ENCODE data around the gene SLC7A1. TPM values are rescaled to one million over a fixed set of nuclear protein-coding genes. Genes with fewer than 3 reads are reported as not detected.

The SLC7A1 gene
- polyA plus RNA-seq, 2 of the 4 experiments (the other 2 are of a cell fraction): 19.9 to 24.8 TPM

DNA sequence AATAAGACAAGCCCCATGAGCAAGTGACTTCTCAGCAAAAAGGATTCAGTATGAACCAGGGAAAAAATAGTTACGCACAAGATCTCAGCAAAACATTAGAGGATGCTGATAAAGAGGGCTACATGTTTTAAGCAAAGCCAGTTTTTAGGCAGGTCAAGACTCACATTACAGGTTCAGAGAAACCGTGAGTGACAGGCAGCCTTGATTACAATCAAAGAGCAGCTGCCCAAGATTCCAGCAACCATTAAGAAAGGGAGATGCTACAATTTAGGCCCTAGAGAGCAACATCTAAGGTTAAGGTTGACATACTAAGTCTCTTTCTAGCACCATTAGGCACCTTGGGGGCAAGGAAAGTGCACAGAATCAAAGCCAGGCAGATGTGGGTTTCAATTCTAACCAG, 2.8 kb upstream of the SLC7A1 start:
- 73% methylated on average over 2 of the region's 2 CpGs for WGBS (ENCODE audit: missing lambda C conversion rate)
- Histone ChIP-seq H3K4me3 (no peak overlapping the region), H3K4me2 (no peak overlapping the region), H3K9me3 (no peaks in the 10 kb centered on the region), H3K4me1 (peaks cover 10% of the 10 kb centered on the region; the same call in 2 of the 3 replicates), H3K27ac (no peak overlapping the region)
- ChIA-PET CTCF (no interaction called here), POLR2A (no interaction called here)
- ATAC-seq (no peak), DNase-seq (ENCODE audit: low read depth in 1 of 2, low spot score in 1 of 2) (no peak), FAIRE-seq (no peak)
- TF ChIP-seq TP53 (CRISPR knock-in tag; IDR thresholded peaks at IDR 0.05) (no peak), BHLHE40 (IDR thresholded peaks at IDR 0.05; ENCODE audit: low read depth, low read length) (no peak), RNF2 (IDR thresholded peaks at IDR 0.05; ENCODE audit: borderline replicate concordance, low read depth) (no peak), ZNF302 (CRISPR knock-in tag; IDR thresholded peaks at IDR 0.05) (no peak), FOSL2 (IDR thresholded peaks at IDR 0.05) (no peak), FOSL2 (CRISPR knock-in tag; IDR thresholded peaks at IDR 0.05) (no peak), FOSB (CRISPR knock-in tag; IDR thresholded peaks at IDR 0.05) (no peak), MAZ (IDR thresholded peaks at IDR 0.05; ENCODE audit: borderline replicate concordance, low read depth, low read length) (no peak), HOXB5 (CRISPR knock-in tag; IDR thresholded peaks at IDR 0.05) (no peak), ZC3H11A (IDR thresholded peaks at IDR 0.05) (no peak), POLR2A (IDR thresholded peaks at IDR 0.05; ENCODE audit: low read length) (no peak), EP300 (IDR thresholded peaks at IDR 0.05) (no peak), KDM5A (IDR thresholded peaks at IDR 0.05) (no peak), MYC (IDR thresholded peaks at IDR 0.05; ENCODE audit: borderline replicate concordance, low read length) (no peak), RARB (CRISPR knock-in tag; IDR thresholded peaks at IDR 0.05) (no peak), EHF (CRISPR knock-in tag; IDR thresholded peaks at IDR 0.05) (no peak)
- TF ChIP-seq, protein P1, sequence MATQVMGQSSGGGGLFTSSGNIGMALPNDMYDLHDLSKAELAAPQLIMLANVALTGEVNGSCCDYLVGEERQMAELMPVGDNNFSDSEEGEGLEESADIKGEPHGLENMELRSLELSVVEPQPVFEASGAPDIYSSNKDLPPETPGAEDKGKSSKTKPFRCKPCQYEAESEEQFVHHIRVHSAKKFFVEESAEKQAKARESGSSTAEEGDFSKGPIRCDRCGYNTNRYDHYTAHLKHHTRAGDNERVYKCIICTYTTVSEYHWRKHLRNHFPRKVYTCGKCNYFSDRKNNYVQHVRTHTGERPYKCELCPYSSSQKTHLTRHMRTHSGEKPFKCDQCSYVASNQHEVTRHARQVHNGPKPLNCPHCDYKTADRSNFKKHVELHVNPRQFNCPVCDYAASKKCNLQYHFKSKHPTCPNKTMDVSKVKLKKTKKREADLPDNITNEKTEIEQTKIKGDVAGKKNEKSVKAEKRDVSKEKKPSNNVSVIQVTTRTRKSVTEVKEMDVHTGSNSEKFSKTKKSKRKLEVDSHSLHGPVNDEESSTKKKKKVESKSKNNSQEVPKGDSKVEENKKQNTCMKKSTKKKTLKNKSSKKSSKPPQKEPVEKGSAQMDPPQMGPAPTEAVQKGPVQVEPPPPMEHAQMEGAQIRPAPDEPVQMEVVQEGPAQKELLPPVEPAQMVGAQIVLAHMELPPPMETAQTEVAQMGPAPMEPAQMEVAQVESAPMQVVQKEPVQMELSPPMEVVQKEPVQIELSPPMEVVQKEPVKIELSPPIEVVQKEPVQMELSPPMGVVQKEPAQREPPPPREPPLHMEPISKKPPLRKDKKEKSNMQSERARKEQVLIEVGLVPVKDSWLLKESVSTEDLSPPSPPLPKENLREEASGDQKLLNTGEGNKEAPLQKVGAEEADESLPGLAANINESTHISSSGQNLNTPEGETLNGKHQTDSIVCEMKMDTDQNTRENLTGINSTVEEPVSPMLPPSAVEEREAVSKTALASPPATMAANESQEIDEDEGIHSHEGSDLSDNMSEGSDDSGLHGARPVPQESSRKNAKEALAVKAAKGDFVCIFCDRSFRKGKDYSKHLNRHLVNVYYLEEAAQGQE (IDR thresholded peaks at IDR 0.05): no peak
- TF ChIP-seq, protein P2, sequence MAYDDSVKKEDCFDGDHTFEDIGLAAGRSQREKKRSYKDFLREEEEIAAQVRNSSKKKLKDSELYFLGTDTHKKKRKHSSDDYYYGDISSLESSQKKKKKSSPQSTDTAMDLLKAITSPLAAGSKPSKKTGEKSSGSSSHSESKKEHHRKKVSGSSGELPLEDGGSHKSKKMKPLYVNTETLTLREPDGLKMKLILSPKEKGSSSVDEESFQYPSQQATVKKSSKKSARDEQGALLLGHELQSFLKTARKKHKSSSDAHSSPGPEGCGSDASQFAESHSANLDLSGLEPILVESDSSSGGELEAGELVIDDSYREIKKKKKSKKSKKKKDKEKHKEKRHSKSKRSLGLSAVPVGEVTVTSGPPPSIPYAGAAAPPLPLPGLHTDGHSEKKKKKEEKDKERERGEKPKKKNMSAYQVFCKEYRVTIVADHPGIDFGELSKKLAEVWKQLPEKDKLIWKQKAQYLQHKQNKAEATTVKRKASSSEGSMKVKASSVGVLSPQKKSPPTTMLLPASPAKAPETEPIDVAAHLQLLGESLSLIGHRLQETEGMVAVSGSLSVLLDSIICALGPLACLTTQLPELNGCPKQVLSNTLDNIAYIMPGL (CRISPR knock-in tag; IDR thresholded peaks at IDR 0.05; ENCODE audit: borderline replicate concordance): no peak

DNA sequence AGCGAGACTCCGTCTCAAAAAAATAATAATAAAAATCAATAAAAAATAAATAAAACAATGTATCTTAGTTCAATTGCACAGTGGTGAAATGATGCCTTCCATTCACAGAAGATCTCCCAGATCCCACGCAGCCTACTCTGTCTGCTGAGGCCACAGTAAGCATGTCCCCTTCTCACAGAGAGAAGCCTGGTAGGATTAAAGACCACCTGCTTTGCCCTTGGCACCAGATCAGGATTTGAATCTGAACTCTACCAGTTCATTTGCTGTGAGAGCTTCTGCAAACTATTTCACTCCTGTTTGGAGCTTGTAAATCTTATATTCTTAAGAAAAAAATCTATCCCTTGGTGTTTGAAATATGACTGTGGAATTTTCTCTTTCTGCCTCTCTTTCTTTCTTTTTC, 2.2 kb upstream of the SLC7A1 start:
- no peak for DNase-seq (ENCODE audit: low read depth in 1 of 2, low spot score in 1 of 2)
- POLR2A ChIA-PET: no interaction called here
- no peaks in the 10 kb centered on the region for H3K9me3 ChIP-seq
- CTCF ChIA-PET: no interaction called here
- H3K27ac ChIP-seq: no peak overlapping the region
- H3K4me3 ChIP-seq: no peak overlapping the region
- no peak for ATAC-seq
- TF ChIP-seq RAD21 (conservative IDR thresholded peaks at IDR 0.05 in 1 of 2, IDR thresholded peaks at IDR 0.05 in 1 of 2) (no peak), TP53 (CRISPR knock-in tag; IDR thresholded peaks at IDR 0.05) (no peak), HEYL (CRISPR knock-in tag; IDR thresholded peaks at IDR 0.05) (no peak)
- 95% methylated on average over 3 of the region's 3 CpGs for WGBS (ENCODE audit: missing lambda C conversion rate)
- no peak overlapping the region for H3K4me2 ChIP-seq
- FAIRE-seq: no peak
- peaks cover 16% of the 10 kb centered on the region for H3K4me1 ChIP-seq

DNA sequence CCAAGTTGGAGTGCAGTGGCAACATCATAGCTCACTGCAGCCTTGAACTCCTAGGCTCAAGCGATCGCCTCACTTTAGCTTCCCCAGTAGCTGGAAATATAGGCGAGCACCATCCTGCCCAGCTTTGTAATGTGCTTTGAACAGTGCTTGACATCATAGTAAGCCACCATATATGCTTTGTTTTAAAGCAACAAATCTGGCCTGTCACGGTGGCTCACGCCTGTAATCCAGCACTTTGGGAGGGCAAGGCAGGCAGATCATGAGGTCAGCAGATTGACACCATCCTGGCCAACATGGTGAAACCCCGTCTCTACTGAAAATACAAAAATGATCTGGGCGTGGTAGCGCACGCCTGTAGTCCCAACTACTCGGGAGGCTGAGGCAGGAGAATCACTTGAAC, 1.8 kb upstream of the SLC7A1 start:
- ATAC-seq: no peak
- WGBS (ENCODE audit: missing lambda C conversion rate): 100% methylated on average over 8 of the region's 10 CpGs
- Histone ChIP-seq H3K4me3 (no peak overlapping the region), H3K4me1 (peaks cover 21% of the 10 kb centered on the region), H3K9me3 (no peaks in the 10 kb centered on the region), H3K4me2 (no peak overlapping the region), H3K27ac (no peak overlapping the region)
- CTCF ChIA-PET: interaction anchor here (1.3 kb wide), 1 partner anchor 29 kb away, joined by 5 read pairs; no protein-coding TSS in a partner anchor
- POLR2A ChIA-PET: no interaction called here
- no peak for DNase-seq (ENCODE audit: low read depth in 1 of 2, low spot score in 1 of 2)
- FAIRE-seq: no peak
- TF ChIP-seq POLR2AphosphoS2 (conservative IDR thresholded peaks at IDR 0.05; ENCODE audit: low read length) (no peak), MYC (IDR thresholded peaks at IDR 0.05; ENCODE audit: borderline replicate concordance, low read length) (no peak), GATA3 (IDR thresholded peaks at IDR 0.05; ENCODE audit: borderline replicate concordance) (no peak), HOXA7 (CRISPR knock-in tag; IDR thresholded peaks at IDR 0.05) (no peak), MAZ (IDR thresholded peaks at IDR 0.05; ENCODE audit: borderline replicate concordance, low read depth, low read length) (no peak), NFE2L2 (conservative IDR thresholded peaks at IDR 0.05; ENCODE audit: low read length) (no peak), BHLHE40 (IDR thresholded peaks at IDR 0.05; ENCODE audit: low read depth, low read length) (no peak), HDAC2 (IDR thresholded peaks at IDR 0.05) (no peak), JUNB (IDR thresholded peaks at IDR 0.05) (no peak), EHF (CRISPR knock-in tag; IDR thresholded peaks at IDR 0.05) (no peak), RAD21 (conservative IDR thresholded peaks at IDR 0.05 in 1 of 2, IDR thresholded peaks at IDR 0.05 in 1 of 2) (no peak), ZC3H11A (IDR thresholded peaks at IDR 0.05) (no peak), PHF8 (IDR thresholded peaks at IDR 0.05; ENCODE audit: borderline replicate concordance, low read depth) (no peak)
- TF ChIP-seq, protein P3, sequence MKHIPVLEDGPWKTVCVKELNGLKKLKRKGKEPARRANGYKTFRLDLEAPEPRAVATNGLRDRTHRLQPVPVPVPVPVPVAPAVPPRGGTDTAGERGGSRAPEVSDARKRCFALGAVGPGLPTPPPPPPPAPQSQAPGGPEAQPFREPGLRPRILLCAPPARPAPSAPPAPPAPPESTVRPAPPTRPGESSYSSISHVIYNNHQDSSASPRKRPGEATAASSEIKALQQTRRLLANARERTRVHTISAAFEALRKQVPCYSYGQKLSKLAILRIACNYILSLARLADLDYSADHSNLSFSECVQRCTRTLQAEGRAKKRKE (CRISPR knock-in tag; IDR thresholded peaks at IDR 0.05; ENCODE audit: low read depth): no peak
- TF ChIP-seq, protein P4, sequence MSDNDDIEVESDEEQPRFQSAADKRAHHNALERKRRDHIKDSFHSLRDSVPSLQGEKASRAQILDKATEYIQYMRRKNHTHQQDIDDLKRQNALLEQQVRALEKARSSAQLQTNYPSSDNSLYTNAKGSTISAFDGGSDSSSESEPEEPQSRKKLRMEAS (IDR thresholded peaks at IDR 0.05): no peak

Measured in A549 (cell line).